HepG2 (cell line): ENCODE results near the gene DSC2. TPM values are rescaled to one million over a fixed set of nuclear protein-coding genes. Genes with fewer than 3 reads are reported as not detected.

ENCODE experiments used
- ATAC-seq: fragments of 200-7000 bp; cut with Tn5 transposase; 3 replicates; pipeline ENCODE4 v1.9.1; 2020; ENCODE audit warnings: mild to moderate bottlenecking, moderate library complexity
- BruUV-seq: library from RNA; stranded (reverse); fragments of 400-500 nt; replicated peaks from 2 replicates; lab custom pipeline; 2021; lab: Mats Ljungman, UMichigan
- CTCF ChIA-PET: fragments of 300-600 bp; formaldehyde crosslinking; extraction: SDS; loops from one replicate; lab custom pipeline; 2021; ENCODE audit warnings: low total read pairs, inconsistent platforms, low intra/inter-chr PET ratio; lab: Yijun Ruan, JAX
- POLR2A ChIA-PET: fragments of 350-600 bp; sonication (Branson Sonifier 250); formaldehyde crosslinking; loops from one replicate; lab custom pipeline; 2020; ENCODE audit warnings: antibody characterized with exemption, inconsistent platforms; lab: Yijun Ruan, JAX
- DNase-seq: peaks from one replicate; pipeline ENCODE4 v3.0.0-alpha.2; 2015; ENCODE audit warnings: low spot score
- FAIRE-seq: peaks from 3 replicates; lab custom pipeline; 2011; peaks lifted over from hg19 to GRCh38; lab: Jason Lieb, UNC
- H2AFZ ChIP-seq: one replicate; pipeline ENCODE4 v1.6.1; 2011; ENCODE audit warnings: low read length, inconsistent platforms
- H3K27ac ChIP-seq: fragments of 300-600 bp; 3 replicates; pipeline ENCODE4 v1.8.0; 2011; ENCODE audit warnings: mixed run types, mild to moderate bottlenecking, mixed read lengths, low read length, inconsistent platforms; ENCODE audit not compliant: insufficient read depth; ENCODE audit errors: extremely low read length
- H3K27me3 ChIP-seq, 2 experiments: fragments of 200-600 bp in 1 of 2; 2 replicates in 1 of 2; 3 replicates in 1 of 2; pipeline versions ENCODE4 v1.6.0 to v1.8.0; 2011; ENCODE audit warnings: low read length in 2 of 2, mild to moderate bottlenecking in 2 of 2, moderate library complexity in 2 of 2, inconsistent platforms in 1 of 2; ENCODE audit not compliant: insufficient read depth in 2 of 2, control insufficient read depth in 1 of 2
- H3K36me3 ChIP-seq, 2 experiments: fragments of 200-600 bp in 1 of 2; replicated peaks in 1 of 2; 2 replicates in 1 of 2; 3 replicates in 1 of 2; pipeline versions ENCODE4 v1.5.1 to v1.8.0; 2011; ENCODE audit warnings: low read length in 2 of 2, inconsistent platforms in 1 of 2; ENCODE audit not compliant: insufficient read depth in 2 of 2, control insufficient read depth in 1 of 2
- H3K4me1 ChIP-seq: 2 replicates; pipeline ENCODE4 v1.5.1; 2012; ENCODE audit warnings: low read length, inconsistent platforms; ENCODE audit not compliant: insufficient read depth
- H3K4me2 ChIP-seq: 2 replicates; pipeline ENCODE4 v1.6.0; 2011; ENCODE audit warnings: low read depth, low read length, inconsistent platforms
- H3K4me3 ChIP-seq, 3 experiments: fragments of 200-600 bp in 1 of 3; sonication (generic), shearing (Covaris generic) in 1 of 3; replicated peaks in 1 of 3; 2 replicates each; pipeline ENCODE4 v1.5.1; 2011 to 2016; ENCODE audit warnings: low read length in 3 of 3, inconsistent platforms in 2 of 3, low read depth in 2 of 3, mild to moderate bottlenecking in 2 of 3, control low read depth in 1 of 3, mixed read lengths in 1 of 3; ENCODE audit not compliant: insufficient read depth in 1 of 3
- H3K79me2 ChIP-seq: one replicate; pipeline ENCODE4 v1.6.1; 2011; ENCODE audit warnings: low read length, inconsistent platforms; ENCODE audit not compliant: insufficient read depth
- H3K9ac ChIP-seq: 2 replicates; pipeline ENCODE4 v1.6.0; 2011; ENCODE audit warnings: mild to moderate bottlenecking, low read depth, low read length, inconsistent platforms; ENCODE audit not compliant: insufficient read depth
- H3K9me3 ChIP-seq: 2 replicates; pipeline ENCODE4 v1.5.1; 2012; ENCODE audit warnings: mild to moderate bottlenecking, low read length
- H4K20me1 ChIP-seq: 2 replicates; pipeline ENCODE4 v1.6.0; 2011; ENCODE audit warnings: inconsistent platforms, mild to moderate bottlenecking, low read length, moderate library complexity; ENCODE audit not compliant: insufficient read depth
- FOSL2 ChIP-seq: sonication (generic); formaldehyde crosslinking; IDR thresholded peaks from 2 replicates; pipeline ENCODE4 v1.4.0; 2020; ENCODE audit warnings: missing genetic modification reagents
- MED8 ChIP-seq: sonication (generic); formaldehyde crosslinking; IDR thresholded peaks from 2 replicates; pipeline ENCODE4 v1.8.1; 2023; ENCODE audit warnings: mild to moderate bottlenecking, missing genetic modification reagents; ENCODE audit not compliant: insufficient replicate concordance
- SYNCRIP ChIP-seq: fragments of 200-400 bp; formaldehyde crosslinking; IDR thresholded peaks from 2 replicates; pipeline ENCODE4 v1.6.1; 2018; ENCODE audit warnings: mild to moderate bottlenecking, low read depth, low read length; ENCODE audit not compliant: insufficient read depth
- YEATS2 ChIP-seq: sonication (generic); formaldehyde crosslinking; IDR thresholded peaks from 2 replicates; pipeline ENCODE4 v1.4.0; 2020; ENCODE audit warnings: missing genetic modification reagents, borderline replicate concordance
- ZFP90 ChIP-seq: sonication (generic); formaldehyde crosslinking; IDR thresholded peaks from 2 replicates; pipeline ENCODE4 v1.8.0; 2022; ENCODE audit warnings: missing genetic modification reagents, mild to moderate bottlenecking, inconsistent platforms, borderline replicate concordance
- ZNF260 ChIP-seq: sonication (generic); formaldehyde crosslinking; IDR thresholded peaks from 2 replicates; pipeline ENCODE4 v1.4.0; 2020; ENCODE audit warnings: missing genetic modification reagents, low read depth, mild to moderate bottlenecking, borderline replicate concordance
- ZNF567 ChIP-seq: sonication (generic); formaldehyde crosslinking; IDR thresholded peaks from 2 replicates; pipeline ENCODE4 v1.8.1; 2023; ENCODE audit warnings: mild to moderate bottlenecking, missing genetic modification reagents, borderline replicate concordance
- ZNF792 ChIP-seq: IDR thresholded peaks from 2 replicates; pipeline ENCODE4 v1.6.1; 2016
- WGBS: methylation state at CpG from one replicate; pipeline ENCODE4 v1.1.6; 2017; ENCODE audit warnings: low lambda C conversion rate; 5-methylcytosine and 5-hydroxymethylcytosine counted together
- in situ Hi-C: cut with HindIII; loops from 2 replicates; pipeline ENCODE4 v1.10.0; 2017; ENCODE audit warnings: low pct_unique_long_range_greater_than_20kb; ENCODE audit not compliant: extremely low pct_ligation_motif_present
- intact Hi-C: fragments of 100-400 bp; cut with micrococcal nuclease; formaldehyde crosslinking; loops from one replicate; pipeline ENCODE4 v1.10.0; 2022; ENCODE audit not compliant: unreplicated experiment
- polyA plus RNA-seq, 8 experiments: library from polyadenylated mRNA; depleted of rRNA in 3 of 8; stranded (reverse) in 7 of 8; unstranded in 1 of 8; fragments of >200 nt; fragmentation: Illumina TruSeq in 4 of 8; extraction: Trizol in 4 of 8; gene quantifications; 2 replicates each; pipeline versions ENCODE4 v1.2.1 to v1.2.3, GENCODE V29; 2011 to 2016; ENCODE audit warnings: low read depth in 4 of 8, missing spikeins in 1 of 8, mixed read lengths in 1 of 8; ENCODE audit not compliant: insufficient read depth in 1 of 8
- total RNA-seq, 5 experiments: library from RNA; depleted of rRNA; stranded (reverse); fragments of >200 nt; fragmentation: Illumina TruSeq; extraction: Trizol; gene quantifications; 2 replicates each; pipeline ENCODE4 v1.2.3, GENCODE V29; 2016; ENCODE audit warnings: low read depth in 1 of 5
- TF ChIP-seq, protein P1 (sequence below): sonication (generic); formaldehyde crosslinking; IDR thresholded peaks from 2 replicates; pipeline ENCODE4 v1.4.0; 2020; ENCODE audit warnings: mild to moderate bottlenecking, low read depth, missing genetic modification reagents
- TF ChIP-seq, protein P2 (sequence below): sonication (generic); formaldehyde crosslinking; IDR thresholded peaks from 2 replicates; pipeline ENCODE4 v1.5.0; 2020; ENCODE audit warnings: mild to moderate bottlenecking, missing genetic modification reagents
- TF ChIP-seq, protein P3 (sequence below): sonication (generic); formaldehyde crosslinking; IDR thresholded peaks from 2 replicates; pipeline ENCODE4 v1.5.0; 2020; ENCODE audit warnings: missing genetic modification reagents

DSC2 gene
- total and polyA plus RNA-seq, 2 of the 13 experiments (the other 11 are each of a cell fraction or from before 2014, with no cell fraction given), result 7.2 to 24.9 TPM

DNA sequence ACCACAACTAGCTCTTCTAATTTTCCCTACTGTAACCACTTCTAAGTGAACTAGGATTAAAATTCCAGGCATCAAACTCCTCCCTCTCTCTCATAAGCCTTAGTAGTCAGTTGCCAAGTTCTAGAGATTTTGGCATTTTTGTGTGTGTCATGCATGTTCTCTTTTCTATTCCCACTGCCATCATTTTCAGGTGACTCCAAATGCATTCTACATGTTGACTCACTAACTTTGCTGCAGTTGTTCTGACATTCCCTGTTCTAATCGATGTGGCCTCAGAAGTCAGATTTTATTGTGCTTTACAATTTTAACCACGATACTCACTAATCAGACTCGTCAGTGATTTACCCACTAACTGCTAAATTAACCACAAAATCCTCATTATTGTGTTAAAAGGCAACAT is 47.1 kb upstream of the DSC2 start:
- ATAC-seq (no peak), FAIRE-seq (no peak), DNase-seq (no peak)
- no peaks in the 10 kb centered on the region for H3K36me3 ChIP-seq
- no peaks in the 10 kb centered on the region for H4K20me1 ChIP-seq
- H3K4me2 ChIP-seq, result no peak overlapping the region
- no peaks in the 10 kb centered on the region for H3K27me3 ChIP-seq
- TF ChIP-seq ZFP90 (CRISPR knock-in tag), result no peak
- no peak for TF ChIP-seq YEATS2 (CRISPR knock-in tag)
- TF ChIP-seq, protein P1, sequence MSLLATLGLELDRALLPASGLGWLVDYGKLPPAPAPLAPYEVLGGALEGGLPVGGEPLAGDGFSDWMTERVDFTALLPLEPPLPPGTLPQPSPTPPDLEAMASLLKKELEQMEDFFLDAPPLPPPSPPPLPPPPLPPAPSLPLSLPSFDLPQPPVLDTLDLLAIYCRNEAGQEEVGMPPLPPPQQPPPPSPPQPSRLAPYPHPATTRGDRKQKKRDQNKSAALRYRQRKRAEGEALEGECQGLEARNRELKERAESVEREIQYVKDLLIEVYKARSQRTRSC, result no peak
- no peak for TF ChIP-seq FOSL2 (CRISPR knock-in tag)
- no peak for TF ChIP-seq ZNF260 (CRISPR knock-in tag)
- no peak for TF ChIP-seq ZNF792 (CRISPR knock-in tag)
- TF ChIP-seq, protein P2, sequence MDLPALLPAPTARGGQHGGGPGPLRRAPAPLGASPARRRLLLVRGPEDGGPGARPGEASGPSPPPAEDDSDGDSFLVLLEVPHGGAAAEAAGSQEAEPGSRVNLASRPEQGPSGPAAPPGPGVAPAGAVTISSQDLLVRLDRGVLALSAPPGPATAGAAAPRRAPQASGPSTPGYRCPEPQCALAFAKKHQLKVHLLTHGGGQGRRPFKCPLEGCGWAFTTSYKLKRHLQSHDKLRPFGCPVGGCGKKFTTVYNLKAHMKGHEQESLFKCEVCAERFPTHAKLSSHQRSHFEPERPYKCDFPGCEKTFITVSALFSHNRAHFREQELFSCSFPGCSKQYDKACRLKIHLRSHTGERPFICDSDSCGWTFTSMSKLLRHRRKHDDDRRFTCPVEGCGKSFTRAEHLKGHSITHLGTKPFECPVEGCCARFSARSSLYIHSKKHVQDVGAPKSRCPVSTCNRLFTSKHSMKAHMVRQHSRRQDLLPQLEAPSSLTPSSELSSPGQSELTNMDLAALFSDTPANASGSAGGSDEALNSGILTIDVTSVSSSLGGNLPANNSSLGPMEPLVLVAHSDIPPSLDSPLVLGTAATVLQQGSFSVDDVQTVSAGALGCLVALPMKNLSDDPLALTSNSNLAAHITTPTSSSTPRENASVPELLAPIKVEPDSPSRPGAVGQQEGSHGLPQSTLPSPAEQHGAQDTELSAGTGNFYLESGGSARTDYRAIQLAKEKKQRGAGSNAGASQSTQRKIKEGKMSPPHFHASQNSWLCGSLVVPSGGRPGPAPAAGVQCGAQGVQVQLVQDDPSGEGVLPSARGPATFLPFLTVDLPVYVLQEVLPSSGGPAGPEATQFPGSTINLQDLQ (CRISPR knock-in tag), result no peak
- TF ChIP-seq SYNCRIP, result no peak
- TF ChIP-seq, protein P3, sequence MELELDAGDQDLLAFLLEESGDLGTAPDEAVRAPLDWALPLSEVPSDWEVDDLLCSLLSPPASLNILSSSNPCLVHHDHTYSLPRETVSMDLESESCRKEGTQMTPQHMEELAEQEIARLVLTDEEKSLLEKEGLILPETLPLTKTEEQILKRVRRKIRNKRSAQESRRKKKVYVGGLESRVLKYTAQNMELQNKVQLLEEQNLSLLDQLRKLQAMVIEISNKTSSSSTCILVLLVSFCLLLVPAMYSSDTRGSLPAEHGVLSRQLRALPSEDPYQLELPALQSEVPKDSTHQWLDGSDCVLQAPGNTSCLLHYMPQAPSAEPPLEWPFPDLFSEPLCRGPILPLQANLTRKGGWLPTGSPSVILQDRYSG, result no peak
- no peak for TF ChIP-seq MED8 (CRISPR knock-in tag)
- no peak for TF ChIP-seq ZNF567 (CRISPR knock-in tag)
- in situ Hi-C loops (no loop called here), intact Hi-C loops (no loop called here)
- H3K9ac ChIP-seq, result no peak overlapping the region
- H2AFZ ChIP-seq, result no peak overlapping the region
- ChIA-PET CTCF (no interaction called here), POLR2A (no interaction called here)
- H3K4me3 ChIP-seq, result no peak overlapping the region
- H3K9me3 ChIP-seq, result no peaks in the 10 kb centered on the region
- H3K79me2 ChIP-seq, result no peaks in the 10 kb centered on the region
- H3K4me1 ChIP-seq, result no peaks in the 10 kb centered on the region
- no TSS peak for BruUV-seq
- H3K27ac ChIP-seq, result no peak overlapping the region
- 2% methylated on average over 3 of the region's 3 CpGs for WGBS
